ENCODE measurements around the gene CDC42EP5. TPM values are rescaled to one million over a fixed set of nuclear protein-coding genes. Genes with fewer than 3 reads are reported as not detected.

CDC42EP5 gene
- total RNA-seq, 1 experiment from 2014 or later, result 8.8 TPM

DNA sequence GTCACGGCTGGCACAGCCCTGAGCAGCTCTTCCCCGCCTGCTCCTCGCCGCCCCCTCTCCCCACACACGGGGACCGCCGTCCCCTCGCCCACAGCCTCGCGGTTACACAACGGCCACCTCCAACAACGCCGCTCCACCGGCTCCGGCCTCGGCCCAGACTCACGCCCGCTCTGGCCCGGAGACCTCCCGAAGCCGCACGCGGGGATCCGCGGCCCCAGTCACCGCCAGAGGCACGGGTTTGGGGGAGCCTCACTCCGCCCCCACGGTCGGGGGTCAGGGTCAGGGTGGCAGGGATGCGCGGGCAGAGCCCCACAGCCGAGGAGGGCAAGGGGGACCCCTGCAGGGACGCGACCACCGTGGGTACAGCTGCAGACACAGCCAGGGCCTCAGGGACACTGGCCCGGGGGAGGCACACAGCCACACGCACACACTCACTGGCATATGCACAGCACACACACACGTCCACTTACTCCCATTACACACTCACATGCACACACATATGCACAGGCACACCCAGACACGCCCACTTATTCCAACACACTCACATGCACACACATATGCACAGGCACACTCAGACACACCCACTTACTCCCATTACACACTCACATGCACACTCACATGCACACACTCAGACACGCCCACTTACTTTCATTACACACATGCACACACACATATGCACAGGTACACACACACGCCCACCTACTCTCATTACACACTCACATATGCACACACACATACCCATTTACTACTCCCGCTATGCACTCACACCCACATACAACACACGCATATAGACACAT, 56.2 kb downstream of the CDC42EP5 start:
- Histone ChIP-seq H3K27ac (no peak overlapping the region), H3K27me3 (replicated peaks) (peaks cover 63% of the 10 kb centered on the region), H3K36me3 (no peaks in the 10 kb centered on the region), H3K9me3 (replicated peaks) (no peaks in the 10 kb centered on the region), H3K4me3 (no peak overlapping the region), H3K4me1 (replicated peaks) (no peaks in the 10 kb centered on the region)
- no peak for DNase-seq (ENCODE audit: low read depth in 1 of 2, low spot score in 2 of 2)

DNA sequence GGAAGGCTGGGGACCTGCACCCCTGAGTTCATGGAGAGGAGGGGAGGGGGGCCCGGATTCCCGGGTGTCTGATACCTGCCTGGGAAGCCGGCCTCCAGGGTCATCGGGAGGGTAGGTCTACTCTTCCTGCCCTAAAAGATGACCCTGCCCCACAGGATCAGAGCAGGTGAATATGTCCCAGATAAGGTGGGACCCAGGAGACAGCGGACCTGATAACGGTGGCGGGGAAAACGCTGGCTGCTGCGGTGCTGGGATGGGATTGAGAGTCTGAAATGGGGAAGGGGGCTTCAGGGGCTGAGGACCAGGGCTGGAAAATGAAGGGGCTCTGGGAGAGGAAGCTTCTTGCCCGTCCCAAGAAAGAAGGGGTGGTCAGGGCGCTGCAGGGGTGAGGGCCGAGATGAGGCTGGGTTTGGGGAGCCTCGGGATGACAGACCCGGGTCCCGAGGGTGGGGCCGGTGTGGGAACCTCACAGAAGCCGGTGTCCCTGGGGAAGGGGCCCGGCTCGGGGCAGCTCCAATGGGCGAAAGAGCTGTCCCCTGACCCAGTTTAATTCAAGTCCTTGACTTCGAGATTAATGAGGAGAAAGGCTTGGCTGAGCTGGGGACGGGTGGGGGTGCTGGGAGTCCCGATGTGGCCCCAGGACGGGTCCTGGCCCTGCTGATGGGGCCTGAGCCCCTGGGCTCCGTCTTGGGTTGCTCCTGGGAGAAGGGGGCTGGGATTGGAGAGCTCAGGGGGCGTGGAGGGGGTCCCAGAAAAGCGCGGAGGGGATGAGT, 57.0 kb downstream of the CDC42EP5 start:
- no peak for DNase-seq (ENCODE audit: low read depth in 1 of 2, low spot score in 2 of 2)
- Histone ChIP-seq H3K27me3 (replicated peaks) (peaks cover 55% of the 10 kb centered on the region), H3K27ac (no peak overlapping the region), H3K36me3 (no peaks in the 10 kb centered on the region), H3K9me3 (replicated peaks) (no peaks in the 10 kb centered on the region), H3K4me3 (no peak overlapping the region), H3K4me1 (replicated peaks) (no peaks in the 10 kb centered on the region)

DNA sequence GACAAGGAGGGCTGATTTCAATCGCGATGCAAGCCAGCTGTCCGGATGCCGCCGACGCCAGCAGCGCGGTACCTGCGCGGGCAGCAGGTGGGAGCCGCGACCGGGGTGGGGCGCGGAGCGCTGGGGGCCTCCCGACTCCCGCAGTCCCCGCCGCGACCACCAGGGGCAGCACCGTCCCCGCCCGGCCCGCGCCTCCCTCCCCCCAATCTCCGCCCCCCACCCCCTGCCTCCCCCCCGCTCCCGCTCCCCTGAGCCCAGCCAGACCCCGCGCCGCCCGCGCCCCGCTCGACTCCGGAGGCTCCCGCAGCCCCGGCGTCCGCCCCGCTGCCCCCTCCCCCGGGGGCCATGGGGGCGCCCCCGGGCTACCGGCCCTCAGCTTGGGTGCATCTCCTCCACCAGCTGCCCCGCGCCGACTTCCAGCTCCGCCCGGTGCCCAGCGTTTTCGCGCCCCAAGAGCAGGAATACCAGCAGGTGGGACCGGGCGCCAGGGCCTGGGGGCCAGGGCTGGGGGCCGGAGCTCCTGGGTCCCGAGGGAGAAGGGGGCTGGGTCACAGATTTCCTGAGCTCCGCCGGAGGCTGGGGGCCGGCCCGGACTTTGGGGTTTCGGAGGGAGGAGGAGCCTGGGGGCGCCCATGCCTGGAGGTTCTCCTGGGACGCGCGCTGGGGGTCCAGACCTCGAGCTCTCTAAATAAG, 57.7 kb downstream of the CDC42EP5 start, which contains the start of gene TTYH1:
TTYH1 (plus strand) TSS at position 257 of the 693 bp plus-strand sequence; CDS start at position 346, 89 bp downstream.
- DNase-seq (ENCODE audit: low read depth in 1 of 2, low spot score in 2 of 2), result no peak
- H3K4me3 ChIP-seq, result no peak within 1 kb of the TSS
- no peaks in the 10 kb centered on the region for H3K4me1 ChIP-seq (replicated peaks)
- H3K36me3 ChIP-seq, result no peaks in the 10 kb centered on the region
- H3K9me3 ChIP-seq (replicated peaks), result no peaks in the 10 kb centered on the region
- H3K27ac ChIP-seq, result no peak within 1 kb of the TSS
- peaks cover 50% of the 10 kb centered on the region for H3K27me3 ChIP-seq (replicated peaks)

Other genes starting within 250 kb of the CDC42EP5 start
- gene LILRA6, start 230.5 kb downstream of the CDC42EP5 start, total RNA-seq (2014; rRNA removed; shearing (Covaris generic)), result not detected in 2 replicates
- gene LILRB5, start 216.0 kb downstream of the CDC42EP5 start, total RNA-seq (2014; rRNA removed; shearing (Covaris generic)), result not detected in 2 replicates
- not detected in 2 replicates for gene LILRB2, start 192.2 kb downstream of the CDC42EP5 start, total RNA-seq (2014; rRNA removed; shearing (Covaris generic))
- not detected in 2 replicates for gene LILRA5, start 160.1 kb downstream of the CDC42EP5 start, total RNA-seq (2014; rRNA removed; shearing (Covaris generic))
- not detected in 2 replicates for gene LILRA4, start 134.1 kb downstream of the CDC42EP5 start, total RNA-seq (2014; rRNA removed; shearing (Covaris generic))
- not detected in 2 replicates for gene LAIR1, start 108.4 kb downstream of the CDC42EP5 start, total RNA-seq (2014; rRNA removed; shearing (Covaris generic))
- not detected in 2 replicates for gene TTYH1, start 57.8 kb downstream of the CDC42EP5 start, total RNA-seq (2014; rRNA removed; shearing (Covaris generic))
- 9.5 and 14.4 TPM in 2 replicates for gene LENG8, start 24.1 kb downstream of the CDC42EP5 start, total RNA-seq (2014; rRNA removed; shearing (Covaris generic))
- gene LENG9, start 9.5 kb downstream of the CDC42EP5 start, total RNA-seq (2014; rRNA removed; shearing (Covaris generic)), result 4.0 and 5.4 TPM in 2 replicates
- not detected in 2 replicates for gene LAIR2, start 29.5 kb upstream of the CDC42EP5 start, total RNA-seq (2014; rRNA removed; shearing (Covaris generic))
- not detected in 2 replicates for gene LILRA2, start 100.5 kb upstream of the CDC42EP5 start, total RNA-seq (2014; rRNA removed; shearing (Covaris generic))
- gene LILRA1, start 120.3 kb upstream of the CDC42EP5 start, total RNA-seq (2014; rRNA removed; shearing (Covaris generic)), result not detected in 2 replicates
- not detected in 2 replicates for gene LILRB1, start 157.2 kb upstream of the CDC42EP5 start, total RNA-seq (2014; rRNA removed; shearing (Covaris generic))
- gene LILRB4, start 189.7 kb upstream of the CDC42EP5 start, total RNA-seq (2014; rRNA removed; shearing (Covaris generic)), result not detected in 2 replicates